ENCODE data around the gene SPZ1.
A peak's percentile ranks its signal among the peaks of the same experiment; 100 is the strongest.
"Not testable (repeated sequence)": the region's sequence is repeated elsewhere in the genome, so short reads cannot be mapped to it uniquely, and the experiment has no call there.

The SPZ1 gene

DNA sequence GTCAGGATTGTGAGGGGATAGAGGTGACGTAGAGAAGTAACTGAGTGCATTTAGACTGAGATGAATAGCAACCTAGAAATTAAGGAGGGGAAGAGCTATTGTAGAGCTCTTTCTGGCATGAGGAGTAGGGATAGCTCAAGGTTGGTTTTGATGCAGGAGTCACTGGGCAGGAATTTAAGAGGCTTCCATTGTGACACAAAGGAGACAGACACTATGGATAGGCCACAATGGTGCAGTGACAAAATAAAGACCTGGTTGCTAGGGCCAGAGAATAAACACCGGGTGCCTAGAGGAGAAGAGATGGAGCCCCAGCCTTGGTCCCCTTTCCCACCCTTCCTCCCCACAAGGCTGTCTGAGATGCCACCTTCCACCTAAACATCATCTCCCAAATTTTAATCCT, at the start of gene SPZ1:
Gene SPZ1 (plus strand): TSS at position 301 of the 400 bp plus-strand sequence. CDS start 214 bp downstream, outside the sequence.
- TF ChIP-seq, protein P1, sequence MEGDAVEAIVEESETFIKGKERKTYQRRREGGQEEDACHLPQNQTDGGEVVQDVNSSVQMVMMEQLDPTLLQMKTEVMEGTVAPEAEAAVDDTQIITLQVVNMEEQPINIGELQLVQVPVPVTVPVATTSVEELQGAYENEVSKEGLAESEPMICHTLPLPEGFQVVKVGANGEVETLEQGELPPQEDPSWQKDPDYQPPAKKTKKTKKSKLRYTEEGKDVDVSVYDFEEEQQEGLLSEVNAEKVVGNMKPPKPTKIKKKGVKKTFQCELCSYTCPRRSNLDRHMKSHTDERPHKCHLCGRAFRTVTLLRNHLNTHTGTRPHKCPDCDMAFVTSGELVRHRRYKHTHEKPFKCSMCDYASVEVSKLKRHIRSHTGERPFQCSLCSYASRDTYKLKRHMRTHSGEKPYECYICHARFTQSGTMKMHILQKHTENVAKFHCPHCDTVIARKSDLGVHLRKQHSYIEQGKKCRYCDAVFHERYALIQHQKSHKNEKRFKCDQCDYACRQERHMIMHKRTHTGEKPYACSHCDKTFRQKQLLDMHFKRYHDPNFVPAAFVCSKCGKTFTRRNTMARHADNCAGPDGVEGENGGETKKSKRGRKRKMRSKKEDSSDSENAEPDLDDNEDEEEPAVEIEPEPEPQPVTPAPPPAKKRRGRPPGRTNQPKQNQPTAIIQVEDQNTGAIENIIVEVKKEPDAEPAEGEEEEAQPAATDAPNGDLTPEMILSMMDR (conservative IDR thresholded peaks at IDR 0.05; ENCODE audit: control insufficient read depth, insufficient read depth, low read depth, low read length), result no peak
- no peak for DNase-seq (ENCODE audit: low read depth)
- H3K4me3 ChIP-seq (ENCODE audit: control insufficient read depth, low read depth, low read length), result no peak within 1 kb of the TSS

DNA sequence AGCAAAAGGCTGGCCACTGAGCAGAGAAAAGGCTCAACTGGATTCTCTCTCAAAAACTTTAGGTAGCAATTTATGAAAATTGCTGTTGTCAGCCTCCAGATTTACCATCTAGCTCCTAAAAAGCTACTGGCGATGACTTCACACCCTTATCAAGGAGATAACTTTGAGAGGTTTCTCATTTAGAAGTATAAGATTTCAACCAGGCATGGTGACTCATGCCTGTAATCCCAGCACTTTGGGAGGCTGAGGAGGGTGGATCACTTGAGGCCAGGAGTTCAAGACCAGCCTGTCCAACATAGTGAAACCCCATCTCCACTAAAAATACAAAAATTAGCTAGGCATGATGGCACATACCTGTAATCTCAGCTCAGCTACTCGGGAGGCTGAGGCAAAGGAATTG, 49.3 kb upstream of the SPZ1 start:
- DNase-seq (ENCODE audit: low read depth); H3K4me3 ChIP-seq (ENCODE audit: control insufficient read depth, low read depth, low read length): not testable (repeated sequence)

- TF ChIP-seq, protein P1 (conservative IDR thresholded peaks at IDR 0.05; ENCODE audit: control insufficient read depth, insufficient read depth, low read depth, low read length), result peak; percentile 37
- H3K4me3 ChIP-seq (ENCODE audit: control insufficient read depth, low read depth, low read length), result no peak overlapping the region
- peak; percentile 21 for DNase-seq (ENCODE audit: low read depth)
These were observed 44.5 kb upstream of the SPZ1 start for GRCh38 chr5:80275347-80275746.

GRCh38 chr5:80276186-80276585, 43.6 kb upstream of the SPZ1 start:
- DNase-seq (ENCODE audit: low read depth), result no peak
- H3K4me3 ChIP-seq (ENCODE audit: control insufficient read depth, low read depth, low read length), result no peak overlapping the region
- TF ChIP-seq, protein P1 (conservative IDR thresholded peaks at IDR 0.05; ENCODE audit: control insufficient read depth, insufficient read depth, low read depth, low read length), result no peak

DNA sequence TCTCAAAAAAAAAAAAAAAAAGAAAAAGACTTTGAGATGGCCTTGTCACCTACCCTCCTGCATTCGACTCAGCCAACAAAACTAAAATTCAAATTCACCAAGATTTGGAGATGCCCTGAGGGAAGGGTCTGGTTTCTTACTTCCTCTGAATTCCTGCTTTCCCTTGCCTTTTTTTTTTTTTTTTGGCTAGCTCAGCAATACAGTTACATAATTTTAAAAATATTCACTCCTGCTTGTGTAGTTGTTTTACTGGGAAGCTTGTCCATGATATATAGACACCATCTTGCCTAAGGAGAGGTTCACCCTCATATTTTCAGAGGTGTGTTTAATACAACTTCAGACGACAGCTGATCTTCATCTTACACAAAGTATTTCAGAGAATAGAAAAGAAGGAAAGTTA, 42.6 kb upstream of the SPZ1 start:
- TF ChIP-seq, protein P1 (conservative IDR thresholded peaks at IDR 0.05; ENCODE audit: control insufficient read depth, insufficient read depth, low read depth, low read length), result no peak
- no peak overlapping the region for H3K4me3 ChIP-seq (ENCODE audit: control insufficient read depth, low read depth, low read length)
- DNase-seq (ENCODE audit: low read depth), result no peak

DNA sequence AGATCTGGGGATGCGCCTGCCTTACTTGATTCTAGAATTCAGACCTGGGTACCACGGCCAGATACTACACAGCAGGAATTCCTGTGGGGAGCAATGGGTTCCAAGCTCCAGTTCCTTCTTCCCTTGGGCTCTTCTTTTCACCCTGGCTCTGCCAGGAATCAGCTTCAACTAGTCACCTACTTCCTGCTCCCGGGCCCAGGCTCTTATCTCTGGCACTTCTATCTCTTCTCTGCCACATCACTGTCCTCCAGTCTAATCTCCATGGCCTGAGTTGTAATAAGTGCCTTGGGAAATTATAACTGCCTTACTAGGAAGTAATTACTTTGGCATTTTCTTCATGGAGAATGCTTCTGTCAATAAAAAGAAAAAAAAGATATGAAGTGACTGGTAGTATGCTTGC, 37.7 kb upstream of the SPZ1 start:
- H3K4me3 ChIP-seq (ENCODE audit: control insufficient read depth, low read depth, low read length), result no peak overlapping the region
- no peak for DNase-seq (ENCODE audit: low read depth)
- TF ChIP-seq, protein P1 (conservative IDR thresholded peaks at IDR 0.05; ENCODE audit: control insufficient read depth, insufficient read depth, low read depth, low read length), result no peak

DNA sequence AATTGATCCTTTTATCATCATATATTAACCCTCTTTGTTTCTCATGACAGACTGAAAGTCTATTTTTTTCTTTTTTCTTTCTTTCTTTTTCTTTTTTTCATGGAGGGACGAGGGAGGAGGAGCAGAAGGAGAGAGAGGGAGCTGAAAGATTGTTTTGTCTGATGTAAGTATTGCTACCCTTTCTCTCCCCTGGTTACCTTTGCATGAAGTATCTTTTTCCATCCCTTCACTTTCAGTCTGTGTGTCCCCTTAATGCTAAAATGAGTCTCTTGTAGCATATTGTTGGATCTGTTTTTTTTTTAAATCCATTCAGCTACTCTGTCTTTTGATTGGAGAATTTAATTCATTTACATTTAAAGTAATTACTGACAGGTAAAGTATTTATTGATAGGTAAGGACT, 36.4 kb upstream of the SPZ1 start:
- H3K4me3 ChIP-seq (ENCODE audit: control insufficient read depth, low read depth, low read length), result no peak overlapping the region
- no peak for DNase-seq (ENCODE audit: low read depth)
- TF ChIP-seq, protein P1 (conservative IDR thresholded peaks at IDR 0.05; ENCODE audit: control insufficient read depth, insufficient read depth, low read depth, low read length), result no peak
